Measurements from ENCODE around the gene RAB37. TPM values are rescaled to one million over a fixed set of nuclear protein-coding genes. Genes with fewer than 3 reads are reported as not detected.

RAB37 gene
- polyA plus RNA-seq, 4 donors, result 4.0 to 6.0 (median 5.4) TPM

GRCh38 chr17:74744349-74744713, 7.3 kb downstream of the RAB37 start:
- no peak for DNase-seq (ENCODE audit: low read depth in 4 of 4, low spot score in 3 of 4)

- no peak for DNase-seq (ENCODE audit: low read depth in 4 of 4, low spot score in 3 of 4)
These were observed 7.9 kb downstream of the RAB37 start for GRCh38 chr17:74744714-74745547.

GRCh38 chr17:74745548-74746177, 8.6 kb downstream of the RAB37 start:
- no peak for DNase-seq (ENCODE audit: low read depth in 4 of 4, low spot score in 3 of 4)

- no peak for DNase-seq (ENCODE audit: low read depth in 4 of 4, low spot score in 3 of 4)
These were observed 9.3 kb downstream of the RAB37 start for GRCh38 chr17:74746376-74746775.

GRCh38 chr17:74746922-74747321, 9.9 kb downstream of the RAB37 start:
- DNase-seq (ENCODE audit: low read depth in 4 of 4, low spot score in 3 of 4), result no peak

- DNase-seq (ENCODE audit: low read depth in 4 of 4, low spot score in 3 of 4), result no peak
These were observed 11.1 kb downstream of the RAB37 start for GRCh38 chr17:74748279-74748528.

- peak in 3 of 4 donors; percentile 84 to 88 (median 87) for DNase-seq (ENCODE audit: low read depth in 4 of 4, low spot score in 3 of 4)
These were observed 11.6 kb downstream of the RAB37 start, which contains the start of gene NHERF1 for GRCh38 chr17:74748529-74749278. Gene NHERF1 (plus strand): TSS chr17:74748628. CDS start chr17:74748847, 219 bp downstream.

- DNase-seq (ENCODE audit: low read depth in 4 of 4, low spot score in 3 of 4), result no peak
These were observed 12.4 kb downstream of the RAB37 start for GRCh38 chr17:74749279-74750038.

- DNase-seq (ENCODE audit: low read depth in 4 of 4, low spot score in 3 of 4), result no peak
These were observed 12.9 kb downstream of the RAB37 start for GRCh38 chr17:74750039-74750326.

GRCh38 chr17:74750327-74751069, 13.4 kb downstream of the RAB37 start:
- DNase-seq (ENCODE audit: low read depth in 4 of 4, low spot score in 3 of 4), result no peak

GRCh38 chr17:74752415-74752814, 15.4 kb downstream of the RAB37 start:
- DNase-seq (ENCODE audit: low read depth in 4 of 4, low spot score in 3 of 4), result no peak

- DNase-seq (ENCODE audit: low read depth in 4 of 4, low spot score in 3 of 4), result no peak
These were observed 15.9 kb downstream of the RAB37 start for GRCh38 chr17:74752822-74753401.

- DNase-seq (ENCODE audit: low read depth in 4 of 4, low spot score in 3 of 4), result no peak
These were observed 17.8 kb downstream of the RAB37 start for GRCh38 chr17:74754832-74755231.

GRCh38 chr17:74755533-74755932, 18.5 kb downstream of the RAB37 start:
- DNase-seq (ENCODE audit: low read depth in 4 of 4, low spot score in 3 of 4), result no peak

- DNase-seq (ENCODE audit: low read depth in 4 of 4, low spot score in 3 of 4), result no peak
These were observed 19.8 kb downstream of the RAB37 start for GRCh38 chr17:74756891-74757290.

- DNase-seq (ENCODE audit: low read depth in 4 of 4, low spot score in 3 of 4), result no peak
These were observed 20.4 kb downstream of the RAB37 start for GRCh38 chr17:74757502-74757901.

- no peak for DNase-seq (ENCODE audit: low read depth in 4 of 4, low spot score in 3 of 4)
These were observed 21.1 kb downstream of the RAB37 start for GRCh38 chr17:74757931-74758847.

- no peak for DNase-seq (ENCODE audit: low read depth in 4 of 4, low spot score in 3 of 4)
These were observed 21.8 kb downstream of the RAB37 start for GRCh38 chr17:74758848-74759168.

- DNase-seq (ENCODE audit: low read depth in 4 of 4, low spot score in 3 of 4), result no peak
These were observed 22.3 kb downstream of the RAB37 start for GRCh38 chr17:74759243-74759801.
